Omental fat pad (tissue), 4 donors: ENCODE measurements around the gene LCOR. TPM values are rescaled to one million over a fixed set of nuclear protein-coding genes. Genes with fewer than 3 reads are reported as not detected.

Experiments
- ATAC-seq: fragments of 150-250 bp; one replicate; pipeline ENCODE4 v1.9.1; 2016; ENCODE audit warnings: mild to moderate bottlenecking, moderate library complexity; ENCODE audit not compliant: low FRiP score
- DNase-seq: peaks from one replicate; pipeline ENCODE4 v3.0.0-alpha.2; 2019; ENCODE audit warnings: low spot score
- CTCF ChIP-seq, 3 donors: fragments of 450-650 bp; IDR thresholded peaks; one replicate each; pipeline ENCODE4 v1.5.1; 2016 to 2017; ENCODE audit warnings: antibody characterized with exemption in 3 of 3, mild to moderate bottlenecking in 3 of 3, moderate library complexity in 2 of 3
- total RNA-seq, 4 donors: library from RNA; depleted of rRNA; stranded (reverse); fragments of >200 nt; gene quantifications; one replicate each; pipeline ENCODE4 v1.1.0, GENCODE V29; 2016

Gene LCOR
- total RNA-seq, 4 donors from 2014 or later = 19.1 to 82.0 (median 24.7) TPM

GRCh38 chr10:97020452-97021400, 188.6 kb downstream of the LCOR start:
- DNase-seq = no peak
- no peak for ATAC-seq
- TF ChIP-seq CTCF (IDR thresholded peaks at IDR 0.05) = no peak

GRCh38 chr10:97022616-97023015, 190.5 kb downstream of the LCOR start:
- DNase-seq (no peak), ATAC-seq (no peak)
- no peak for TF ChIP-seq CTCF (IDR thresholded peaks at IDR 0.05)

DNA sequence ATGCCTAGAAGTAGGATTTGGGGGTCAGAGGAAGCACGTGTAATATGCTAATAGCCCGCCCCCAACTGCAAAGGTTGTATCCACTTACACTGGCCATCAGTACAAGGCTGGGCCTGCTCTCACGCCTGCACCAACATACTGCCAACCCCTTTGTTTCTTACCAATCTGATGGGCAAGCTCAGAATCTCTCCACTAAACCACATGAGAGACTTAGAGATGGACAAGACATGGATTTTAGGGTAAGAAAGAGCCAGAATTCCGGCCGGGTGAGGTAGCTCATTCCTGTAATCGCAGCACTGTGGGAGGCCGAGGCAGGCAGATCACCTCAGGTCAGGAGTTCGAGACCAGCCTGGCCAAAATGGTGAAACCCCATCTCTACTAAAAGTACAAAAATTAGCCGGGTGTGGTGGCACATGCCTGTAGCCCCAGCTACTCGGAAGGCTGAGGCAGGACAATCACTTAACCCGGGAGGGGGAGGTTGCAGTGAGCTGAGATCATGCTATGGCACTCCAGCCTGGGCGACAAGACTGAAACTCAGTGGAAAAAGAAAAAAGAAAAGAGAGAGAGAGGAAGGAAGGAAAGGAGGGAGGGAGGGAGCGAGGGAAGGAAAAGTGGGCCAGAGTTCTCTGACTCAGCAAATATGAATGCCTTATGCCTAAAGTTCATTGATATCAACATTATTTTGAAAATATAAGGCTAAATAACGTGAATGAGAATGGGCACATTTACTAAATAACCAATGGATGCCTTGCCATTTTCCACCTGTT, 191.5 kb downstream of the LCOR start:
- TF ChIP-seq CTCF (IDR thresholded peaks at IDR 0.05) = no peak
- ATAC-seq (no peak), DNase-seq (no peak)

DNA sequence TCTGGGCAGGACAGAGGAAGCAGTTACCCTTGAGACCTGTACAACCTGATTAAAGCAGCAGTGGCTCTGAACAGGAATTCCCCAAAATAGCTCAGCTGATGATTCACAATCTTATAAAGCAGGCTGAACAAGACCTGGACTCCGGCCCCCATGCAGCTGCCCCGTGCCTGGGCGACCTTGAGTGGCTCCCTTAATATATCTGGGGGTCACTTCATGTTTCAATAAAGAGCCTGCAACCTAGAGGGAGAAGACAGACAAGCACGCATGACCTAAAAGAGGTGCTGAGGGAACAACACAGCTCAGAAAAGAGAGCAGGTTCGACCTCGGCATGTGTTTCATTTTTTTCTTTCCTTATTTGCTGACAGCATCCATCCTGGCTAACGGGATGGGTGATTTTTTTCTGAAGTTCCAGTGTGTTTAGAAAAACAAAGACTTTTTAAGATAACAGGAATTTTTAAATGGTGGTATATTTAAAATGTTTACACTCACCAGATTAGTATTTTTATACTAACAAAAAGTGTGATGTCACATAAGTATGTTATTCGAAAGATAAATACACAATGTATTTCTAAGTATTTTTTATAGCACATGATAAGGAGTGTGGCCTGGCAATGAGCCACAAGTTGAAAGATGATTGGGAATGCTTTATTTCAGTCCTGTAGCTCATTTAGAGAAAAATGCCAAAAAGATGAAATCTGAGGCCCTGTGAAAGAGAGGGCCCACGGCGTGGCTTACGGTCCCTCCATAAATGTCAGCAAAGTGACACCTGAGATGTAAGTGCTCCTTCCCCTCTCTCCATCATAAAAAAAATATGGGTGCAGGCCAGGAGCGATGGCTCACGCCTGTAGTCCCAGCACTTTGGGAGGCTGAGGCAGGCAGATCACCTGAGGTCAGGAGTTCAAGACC, 192.3 kb downstream of the LCOR start:
- ATAC-seq (peak; percentile 87), DNase-seq (no peak)
- TF ChIP-seq CTCF (IDR thresholded peaks at IDR 0.05) = no peak

- DNase-seq = no peak
- no peak for ATAC-seq
- no peak for TF ChIP-seq CTCF (IDR thresholded peaks at IDR 0.05)
Observed at GRCh38 chr10:97025613-97026242, 193.6 kb downstream of the LCOR start.
